Stimulated activated CD8-positive, alpha-beta memory T cell treated with anti-CD3 and anti-CD28 coated beads, Interleukin-7, amount 100 ng/mL, for 24 hours (primary cell): ENCODE measurements around the gene CAPN15.

Experiments
- DNase-seq: peaks from one replicate; pipeline ENCODE4 v3.0.0-alpha.2; 2020; ENCODE audit warnings: low read depth

Gene CAPN15

GRCh38 chr16:578232-578869, 50.8 kb downstream of the CAPN15 start:
- DNase-seq = no peak

DNA sequence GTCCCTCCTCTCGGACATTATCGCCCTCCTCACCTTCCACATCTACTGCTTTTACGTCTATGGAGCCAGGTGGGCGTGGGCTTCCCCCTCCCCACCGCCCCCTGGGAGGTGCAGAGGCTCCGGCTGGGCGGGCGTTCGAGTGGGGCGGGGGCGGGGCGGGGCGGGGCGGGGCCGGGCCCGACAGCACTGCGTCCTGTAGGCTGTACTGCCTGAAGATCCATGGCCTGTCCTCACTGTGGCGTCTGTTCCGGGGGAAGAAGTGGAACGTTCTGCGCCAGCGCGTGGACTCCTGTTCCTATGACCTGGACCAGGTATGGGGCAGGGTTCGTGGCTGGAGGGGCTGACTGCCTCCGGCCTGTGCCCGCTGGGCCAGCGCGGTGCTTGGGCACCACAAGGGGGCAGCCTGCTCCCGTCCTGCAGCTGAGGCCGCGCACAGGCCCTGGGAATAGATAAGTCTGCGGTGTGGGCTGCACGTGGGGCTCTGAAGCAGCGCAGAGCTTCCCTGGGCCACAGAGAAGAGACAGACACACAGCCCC, 51.4 kb downstream of the CAPN15 start:
- DNase-seq = peak; percentile 37

DNA sequence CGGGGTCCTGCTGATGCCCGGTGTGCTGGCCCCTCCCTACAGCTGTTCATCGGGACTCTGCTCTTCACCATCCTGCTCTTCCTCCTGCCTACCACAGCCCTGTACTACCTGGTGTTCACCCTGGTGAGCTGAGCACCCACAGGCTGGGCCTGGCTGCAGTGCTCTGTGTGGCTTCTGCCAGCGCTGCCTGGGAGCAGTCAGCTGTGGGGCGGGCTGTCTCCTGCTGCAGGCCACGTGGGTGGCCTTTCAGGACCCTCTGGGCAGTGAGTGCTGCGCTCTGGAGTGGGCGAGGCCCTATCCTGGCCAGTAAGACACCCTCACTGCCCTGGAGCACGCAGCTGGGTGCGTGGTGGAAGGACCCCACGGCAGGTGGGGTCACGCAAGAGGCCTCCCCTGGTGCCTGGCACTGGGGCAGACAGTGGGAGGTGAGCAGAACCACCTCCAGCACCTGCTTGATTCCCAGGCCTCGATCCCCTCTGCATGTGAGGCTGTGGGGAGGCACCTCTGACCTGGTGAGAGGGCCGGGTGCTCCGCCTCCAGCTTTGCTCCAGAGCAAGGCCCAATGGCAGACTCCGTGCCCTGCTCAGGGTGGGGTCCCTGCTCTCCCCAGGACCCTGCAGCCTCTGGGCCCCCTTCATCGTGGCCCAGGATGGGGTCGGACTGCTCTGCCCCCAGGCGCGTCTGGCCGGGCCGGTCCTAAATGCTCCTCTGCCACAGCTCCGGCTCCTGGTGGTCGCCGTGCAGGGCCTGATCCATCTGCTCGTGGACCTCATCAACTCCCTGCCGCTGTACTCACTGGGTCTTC, 52.8 kb downstream of the CAPN15 start:
- no peak for DNase-seq

DNA sequence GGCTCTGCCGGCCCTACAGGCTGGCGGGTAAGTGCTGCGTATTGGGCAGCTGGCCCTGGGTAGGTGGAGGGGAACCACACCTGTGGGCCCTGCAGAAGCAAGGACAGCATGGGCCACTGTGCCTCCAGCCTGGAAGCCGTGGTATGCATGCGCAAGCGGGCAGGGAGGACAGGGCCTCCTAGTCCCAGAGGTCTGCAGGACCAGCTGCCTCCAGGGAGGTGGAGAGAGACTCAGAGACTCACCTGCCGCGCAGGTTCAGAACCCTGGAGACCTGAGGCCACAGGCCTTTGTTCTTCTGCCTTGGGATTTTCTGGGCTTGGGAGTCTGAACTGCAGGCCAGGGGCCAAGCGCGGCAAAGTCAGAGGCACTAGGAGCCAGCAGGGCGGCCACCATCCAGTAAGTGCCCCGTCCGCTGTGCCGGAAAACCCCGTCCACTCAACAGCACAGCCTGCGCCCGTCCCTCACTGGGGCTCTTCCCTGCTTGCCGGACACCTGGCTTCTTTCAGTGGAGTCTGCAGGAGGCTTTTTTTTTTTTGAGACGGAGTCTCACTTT, 53.5 kb downstream of the CAPN15 start:
- no peak for DNase-seq

DNA sequence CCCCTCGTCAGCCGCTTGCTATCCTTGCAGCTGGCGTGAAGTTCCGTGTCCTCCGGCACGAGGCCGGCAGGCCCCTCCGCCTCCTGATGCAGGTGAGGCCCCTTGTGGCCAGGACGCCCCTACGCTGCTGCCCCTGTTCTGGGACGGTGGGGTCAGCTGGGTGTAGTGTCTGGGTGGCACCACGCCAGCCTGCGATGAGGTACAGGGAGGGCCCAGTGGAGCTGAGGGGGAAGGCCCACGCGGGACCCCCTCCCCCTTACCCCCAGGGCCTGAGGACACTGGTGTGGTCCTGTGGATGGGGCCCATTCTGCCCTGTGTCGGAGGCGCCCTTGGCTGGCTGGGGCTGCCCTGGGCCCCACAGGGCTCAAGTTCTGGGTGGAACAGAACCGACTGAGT, 54.7 kb downstream of the CAPN15 start:
- DNase-seq = no peak

DNA sequence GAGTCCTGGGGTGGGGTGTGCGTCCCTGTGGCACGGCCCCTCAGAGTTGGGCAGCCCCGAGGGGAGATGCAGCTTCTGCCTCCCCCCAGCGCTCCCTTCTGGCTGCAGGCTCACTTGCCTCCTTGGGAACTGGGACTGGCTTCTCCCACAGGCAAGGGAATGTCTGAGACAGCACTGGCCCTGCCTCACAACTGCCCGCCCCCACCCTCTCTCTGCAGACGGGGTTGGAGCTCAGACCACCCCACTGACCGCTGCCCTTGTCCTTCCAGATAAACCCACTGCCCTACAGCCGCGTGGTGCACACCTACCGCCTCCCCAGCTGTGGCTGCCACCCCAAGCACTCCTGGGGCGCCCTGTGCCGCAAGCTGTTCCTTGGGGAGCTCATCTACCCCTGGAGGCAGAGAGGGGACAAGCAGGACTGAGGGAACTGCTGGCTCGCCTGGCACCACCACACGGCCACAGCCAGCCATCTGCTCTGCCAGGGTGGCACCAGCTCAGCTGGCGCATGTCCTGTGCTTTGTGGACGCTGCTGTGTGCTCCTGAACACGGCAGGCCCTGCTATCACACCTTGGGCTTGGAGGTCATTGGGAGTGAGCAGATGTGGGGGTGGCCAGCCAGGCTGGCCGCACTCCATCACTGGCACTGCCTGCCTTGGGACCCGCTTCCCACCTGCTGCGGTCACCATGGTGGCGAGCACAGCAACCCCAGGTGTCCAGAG, 55.3 kb downstream of the CAPN15 start:
- DNase-seq = no peak

- DNase-seq = no peak
Observed at GRCh38 chr16:583470-583814, 55.9 kb downstream of the CAPN15 start.

- DNase-seq = no peak
Observed at GRCh38 chr16:583815-584591, 56.5 kb downstream of the CAPN15 start.

DNA sequence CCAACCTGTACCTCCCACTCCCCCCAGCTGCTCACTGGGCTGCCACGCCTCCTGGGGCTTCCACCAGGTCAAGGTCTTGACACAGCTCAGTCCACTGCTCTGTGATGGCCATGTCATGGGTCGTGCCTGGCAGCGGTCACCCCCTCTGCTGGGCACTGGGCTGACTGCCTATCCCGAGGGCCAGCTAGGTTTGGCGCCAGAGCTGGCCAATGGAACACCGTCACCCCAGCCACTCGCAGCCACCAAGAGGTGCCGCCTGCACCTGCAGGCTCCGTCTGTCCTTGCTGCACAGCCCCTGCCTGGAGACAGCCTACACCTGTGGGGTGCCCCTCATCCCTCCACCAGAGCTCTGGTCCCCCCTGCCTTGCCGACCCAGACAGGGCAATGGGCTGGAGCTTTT, 57.8 kb downstream of the CAPN15 start:
- no peak for DNase-seq

- no peak for DNase-seq
Observed at GRCh38 chr16:586047-586644, 58.6 kb downstream of the CAPN15 start.

DNA sequence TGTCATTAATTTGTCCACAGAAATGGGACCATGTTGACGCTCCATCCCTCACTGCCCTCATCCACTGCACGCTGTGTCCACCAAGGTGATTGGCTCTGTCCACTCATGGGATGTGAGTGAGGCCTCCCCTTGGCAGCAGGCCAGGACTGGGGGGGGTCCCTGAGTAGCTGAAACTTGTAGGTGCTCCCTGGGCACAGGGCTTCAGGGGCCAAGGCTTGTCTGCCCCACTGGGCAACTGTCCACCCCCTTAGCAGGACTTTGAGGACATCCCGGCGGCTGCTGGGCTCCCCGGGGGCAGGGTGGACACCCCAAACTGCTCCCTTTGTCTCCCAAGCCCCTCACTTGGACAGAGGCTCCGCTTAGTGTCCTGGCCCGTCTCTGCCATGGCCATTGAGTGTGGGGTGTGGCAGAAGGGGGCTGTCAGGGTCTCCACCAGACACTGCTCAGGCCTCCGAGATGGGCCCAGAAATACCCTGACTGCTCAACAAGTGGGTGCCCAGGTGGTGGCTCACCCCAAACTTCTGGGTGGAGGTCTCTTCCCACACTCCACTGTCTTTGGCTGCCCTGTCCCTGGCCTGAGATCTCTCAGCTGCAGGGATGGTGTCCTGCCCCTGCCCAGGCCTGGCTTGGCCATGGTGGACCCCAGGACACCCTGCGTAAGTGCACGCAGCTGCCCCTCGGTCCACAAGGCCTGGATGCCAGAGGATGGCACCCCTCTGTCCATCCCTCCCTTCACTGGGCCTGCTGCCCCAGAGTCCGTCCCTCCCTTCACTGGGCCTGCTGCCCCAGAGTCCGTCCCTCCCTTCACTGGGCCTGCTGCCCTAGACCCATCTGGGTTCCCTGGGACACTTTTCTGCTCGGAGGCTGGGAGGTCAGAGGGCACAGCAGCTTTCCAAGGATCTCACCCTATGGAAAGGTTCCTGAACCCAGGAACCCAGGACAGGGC, 59.4 kb downstream of the CAPN15 start:
- DNase-seq = no peak

DNA sequence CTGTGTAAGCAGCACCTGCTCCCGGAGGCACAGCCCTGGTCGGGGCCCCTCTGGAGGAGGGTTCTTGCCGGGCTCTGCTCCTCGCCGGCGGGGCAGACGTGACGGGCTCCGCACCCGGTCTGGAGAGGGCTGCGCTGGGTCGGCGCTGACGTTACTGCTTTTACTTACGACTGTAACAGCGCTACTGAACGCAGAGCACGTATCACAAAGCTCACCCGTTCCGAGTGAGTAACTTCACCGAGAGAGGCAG, 61.1 kb downstream of the CAPN15 start:
- no peak for DNase-seq

DNA sequence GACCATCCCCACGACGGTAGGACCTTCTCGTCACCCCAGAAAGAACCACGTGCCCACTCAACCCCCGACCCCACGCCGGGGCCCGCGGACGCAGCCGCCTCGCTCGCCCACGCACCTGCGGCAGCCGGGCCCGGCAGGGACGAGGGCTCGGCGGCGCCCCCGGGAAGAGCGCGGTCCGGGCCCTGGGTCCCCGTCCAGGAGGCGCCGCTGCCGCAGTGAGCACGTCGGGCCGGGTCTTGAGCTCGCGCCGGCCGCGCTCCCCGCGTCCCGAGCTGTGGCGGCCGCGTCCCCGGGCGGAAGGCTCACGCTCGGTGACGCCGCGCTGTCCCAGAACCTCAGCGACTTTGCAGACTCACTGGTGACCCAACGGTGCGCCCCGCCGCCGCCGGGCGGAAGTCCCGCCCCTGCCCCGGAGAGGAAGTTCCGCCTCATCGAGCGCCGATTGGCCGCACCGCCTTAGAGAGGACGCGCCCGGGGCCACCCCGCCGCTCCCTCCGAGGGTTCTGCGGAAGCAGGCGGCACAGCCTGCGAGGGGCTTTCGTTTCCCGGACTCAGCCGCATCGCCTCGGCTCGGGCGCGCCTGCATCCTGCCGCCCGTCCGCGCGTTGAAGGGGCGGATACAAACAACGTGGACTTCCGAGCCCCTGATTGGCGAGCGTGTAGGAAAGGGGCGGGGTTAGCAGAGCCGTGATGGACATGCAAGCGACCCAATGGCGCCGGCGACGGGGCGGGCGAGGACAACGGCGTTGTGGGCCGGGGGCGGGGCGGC, 61.6 kb downstream of the CAPN15 start:
- DNase-seq = peak; percentile 99

DNA sequence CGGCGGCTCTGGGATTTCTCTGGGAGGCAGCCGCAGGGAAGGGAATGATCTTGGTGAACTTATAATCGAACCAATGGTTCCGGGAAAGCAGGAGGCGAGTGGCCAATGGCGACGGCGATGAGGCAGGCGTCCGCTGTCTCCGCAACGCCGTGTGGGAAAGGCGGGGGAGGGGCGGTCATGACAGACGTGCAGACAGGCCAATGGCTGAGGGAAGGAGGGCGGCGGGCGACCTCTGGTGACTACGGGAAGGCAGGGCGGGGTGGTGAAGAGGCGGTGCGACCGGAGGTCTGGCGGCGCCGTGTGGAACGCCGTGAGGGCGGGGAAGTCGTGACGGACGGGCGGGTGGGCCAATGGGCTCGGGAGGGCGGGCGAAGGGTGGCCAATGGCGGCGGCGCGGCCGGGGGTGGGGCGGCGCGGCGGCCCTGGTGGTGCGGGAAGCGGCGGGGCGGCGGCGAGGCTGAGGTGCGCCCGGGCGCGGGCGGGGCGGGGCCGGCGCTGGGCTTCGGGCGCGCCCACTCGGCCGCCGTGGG, 62.2 kb downstream of the CAPN15 start, which contains the start of gene RAB40C:
RAB40C (plus strand) TSS at position 409 of the 530 bp plus-strand sequence. CDS start 226 bp downstream, outside the sequence.
- DNase-seq = peak; percentile 97

DNA sequence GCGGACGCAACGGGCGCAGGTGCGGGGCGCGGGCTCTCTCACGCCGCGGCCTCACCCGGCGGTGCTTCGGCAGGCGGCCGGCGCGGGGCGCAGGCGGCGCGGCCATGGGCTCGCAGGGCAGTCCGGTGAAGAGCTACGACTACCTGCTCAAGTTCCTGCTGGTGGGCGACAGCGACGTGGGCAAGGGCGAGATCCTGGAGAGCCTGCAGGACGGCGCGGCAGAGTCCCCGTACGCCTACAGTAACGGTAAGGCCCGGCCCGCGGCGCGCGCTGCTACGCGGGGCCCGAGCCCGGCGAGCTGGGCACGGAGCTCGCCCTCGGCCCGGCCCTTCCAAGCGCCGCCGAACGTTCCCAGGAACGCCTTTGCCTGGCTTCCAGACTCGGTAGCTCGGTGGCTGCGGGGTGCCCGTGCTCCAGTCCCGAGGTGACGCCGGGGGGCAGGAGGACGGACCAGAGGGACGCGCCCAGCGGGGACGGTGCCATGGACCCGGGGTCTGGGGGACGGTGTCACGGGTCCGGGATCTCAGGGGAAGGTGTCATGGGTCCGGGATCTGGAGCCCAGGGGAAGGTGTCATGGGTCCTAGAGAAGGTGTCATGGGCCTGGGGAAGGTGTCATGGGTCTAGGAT, 62.8 kb downstream of the CAPN15 start:
- DNase-seq = no peak

DNA sequence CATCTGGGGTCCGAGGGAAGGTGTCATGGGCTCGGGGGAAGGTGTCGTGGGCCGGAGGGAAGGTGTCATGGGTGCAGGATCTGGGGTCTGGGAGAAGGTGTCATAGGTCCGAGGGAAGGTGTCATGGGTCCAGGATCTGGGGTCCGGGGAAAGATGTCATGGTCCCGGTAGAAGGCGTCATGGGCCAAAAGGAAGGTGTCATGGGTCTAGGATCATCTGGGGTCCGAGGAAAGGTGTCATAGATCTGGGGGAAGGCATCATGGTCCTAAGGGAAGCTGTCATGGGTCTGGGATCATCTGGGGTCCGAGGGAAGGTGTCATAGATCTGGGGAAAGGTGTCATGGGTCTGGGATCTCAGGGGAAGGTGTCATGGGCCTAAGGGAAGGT, 63.3 kb downstream of the CAPN15 start:
- no peak for DNase-seq

GRCh38 chr16:591231-591630, 63.7 kb downstream of the CAPN15 start:
- no peak for DNase-seq

- DNase-seq = no peak
Observed at GRCh38 chr16:591892-592517, 64.5 kb downstream of the CAPN15 start.
